Spleen (tissue), 7 donors: ENCODE measurements around the gene CREM.

Experiments
- POLR2AphosphoS5 ChIP-seq, 3 donors: sonication (generic); formaldehyde crosslinking; IDR thresholded peaks; one replicate each; pipeline ENCODE4 v1.5.1; 2017; ENCODE audit warnings: antibody characterized with exemption in 3 of 3
- TF ChIP-seq, protein P1 (sequence below), 11 experiments: fragments of 200-600 bp in 7 of 11; fragments of 450-650 bp in 4 of 11; sonication (generic) in 4 of 11; IDR thresholded peaks in 8 of 11; conservative IDR thresholded peaks in 3 of 11; 1 replicate in 7 of 11; 2 replicates in 4 of 11; pipeline versions ENCODE4 v1.4.0 to v1.8.0; 2016 to 2021; ENCODE audit warnings: antibody characterized with exemption in 11 of 11, inconsistent platforms in 4 of 11, mild to moderate bottlenecking in 1 of 11
- donor health status: DM: no; HTN: no; CAD: no; lungs with moderate emphysema.
- donor health status: DM: no; HTN: no; CAD: no.
- donor health status: DM: no; HTN: no; CAD: no.

DNA sequence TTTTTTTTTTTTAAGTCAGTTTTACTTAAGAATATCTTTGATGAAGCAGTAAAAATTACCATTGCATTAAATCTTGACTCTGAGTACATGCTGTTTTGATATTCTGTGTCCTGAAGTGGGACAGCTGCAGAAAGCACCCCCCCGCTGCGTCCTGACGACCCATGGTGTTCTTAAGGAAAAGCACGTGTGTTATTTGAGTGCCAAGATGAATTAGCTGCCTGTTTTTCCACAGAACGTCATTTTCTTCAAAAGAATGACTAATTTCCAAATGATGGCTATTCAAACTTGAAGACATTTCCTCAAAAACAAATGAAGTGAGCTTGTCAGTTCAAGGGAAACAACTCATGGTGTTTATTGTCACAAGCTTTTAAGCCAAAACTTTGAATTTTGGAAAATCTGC is 45.9 kb downstream of the CREM start:
- TF ChIP-seq, protein P1, sequence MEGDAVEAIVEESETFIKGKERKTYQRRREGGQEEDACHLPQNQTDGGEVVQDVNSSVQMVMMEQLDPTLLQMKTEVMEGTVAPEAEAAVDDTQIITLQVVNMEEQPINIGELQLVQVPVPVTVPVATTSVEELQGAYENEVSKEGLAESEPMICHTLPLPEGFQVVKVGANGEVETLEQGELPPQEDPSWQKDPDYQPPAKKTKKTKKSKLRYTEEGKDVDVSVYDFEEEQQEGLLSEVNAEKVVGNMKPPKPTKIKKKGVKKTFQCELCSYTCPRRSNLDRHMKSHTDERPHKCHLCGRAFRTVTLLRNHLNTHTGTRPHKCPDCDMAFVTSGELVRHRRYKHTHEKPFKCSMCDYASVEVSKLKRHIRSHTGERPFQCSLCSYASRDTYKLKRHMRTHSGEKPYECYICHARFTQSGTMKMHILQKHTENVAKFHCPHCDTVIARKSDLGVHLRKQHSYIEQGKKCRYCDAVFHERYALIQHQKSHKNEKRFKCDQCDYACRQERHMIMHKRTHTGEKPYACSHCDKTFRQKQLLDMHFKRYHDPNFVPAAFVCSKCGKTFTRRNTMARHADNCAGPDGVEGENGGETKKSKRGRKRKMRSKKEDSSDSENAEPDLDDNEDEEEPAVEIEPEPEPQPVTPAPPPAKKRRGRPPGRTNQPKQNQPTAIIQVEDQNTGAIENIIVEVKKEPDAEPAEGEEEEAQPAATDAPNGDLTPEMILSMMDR (IDR thresholded peaks at IDR 0.05 in 8 of 11, conservative IDR thresholded peaks at IDR 0.05 in 3 of 11): no peak
- TF ChIP-seq POLR2AphosphoS5 (IDR thresholded peaks at IDR 0.05): no peak
